Fibroblast of the aortic adventitia (primary cell): Measurements from ENCODE around the gene KATNAL1. TPM values are rescaled to one million over a fixed set of nuclear protein-coding genes. Genes with fewer than 3 reads are reported as not detected.
A peak's percentile ranks its signal among the peaks of the same experiment; 100 is the strongest.

Experiments
- DNase-seq: peaks from one replicate; pipeline ENCODE4 v3.0.0-alpha.2; 2010; ENCODE audit warnings: low read depth
- H3K4me3 ChIP-seq: 2 replicates; pipeline ENCODE4 v1.5.1; 2011; ENCODE audit warnings: low read depth, mild to moderate bottlenecking, control low read depth, low read length, moderate library complexity
- CTCF ChIP-seq: IDR thresholded peaks from 2 replicates; pipeline ENCODE4 v1.5.1; 2011; ENCODE audit warnings: mild to moderate bottlenecking, low read length, control low read depth, inconsistent platforms; ENCODE audit not compliant: insufficient read depth
- total RNA-seq: library from RNA; depleted of rRNA; stranded (reverse); fragments of >200 nt; gene quantifications from 2 replicates; pipeline ENCODE4 v1.2.3, GENCODE V29; 2012; ENCODE audit warnings: low replicate concordance

Gene KATNAL1
- total RNA-seq, 1 donor = 38.7 TPM

GRCh38 chr13:30332456-30333143 is 25.2 kb upstream of the KATNAL1 start:
- TF ChIP-seq CTCF = no peak
- DNase-seq = no peak
- no peak overlapping the region for H3K4me3 ChIP-seq

- TF ChIP-seq CTCF = no peak
- DNase-seq = peak; percentile 22
- H3K4me3 ChIP-seq = no peak overlapping the region
Measured at GRCh38 chr13:30331331-30331771, 24.0 kb upstream of the KATNAL1 start.

GRCh38 chr13:30329009-30329585 is 21.7 kb upstream of the KATNAL1 start:
- DNase-seq = no peak
- no peak for TF ChIP-seq CTCF
- no peak overlapping the region for H3K4me3 ChIP-seq

GRCh38 chr13:30325668-30326067 is 18.3 kb upstream of the KATNAL1 start:
- no peak for DNase-seq
- no peak overlapping the region for H3K4me3 ChIP-seq
- no peak for TF ChIP-seq CTCF

DNA sequence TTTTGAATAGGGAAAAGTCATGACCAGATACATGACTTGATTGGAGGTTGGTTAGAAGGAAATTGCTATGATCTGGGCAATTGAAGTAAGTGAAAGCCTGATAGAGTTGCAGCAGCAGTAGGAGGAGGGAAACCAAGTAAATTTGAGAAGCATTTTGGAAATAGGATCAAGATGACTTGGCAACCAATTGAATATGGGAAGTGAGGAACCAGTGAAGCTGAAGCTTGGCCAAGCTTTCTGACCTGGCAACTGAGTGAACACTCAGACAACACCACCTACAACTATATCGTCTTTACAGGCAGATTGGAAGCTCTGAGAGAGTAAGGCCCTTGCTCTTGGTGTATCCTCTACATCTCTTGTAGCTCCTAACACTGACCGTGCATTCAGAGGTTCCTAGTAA is 16.2 kb upstream of the KATNAL1 start:
- no peak overlapping the region for H3K4me3 ChIP-seq
- no peak for TF ChIP-seq CTCF
- peak; percentile 40 for DNase-seq

- TF ChIP-seq CTCF = no peak
- no peak overlapping the region for H3K4me3 ChIP-seq
- DNase-seq = no peak
Measured at GRCh38 chr13:30322428-30322827, 15.1 kb upstream of the KATNAL1 start.

- no peak for TF ChIP-seq CTCF
- no peak overlapping the region for H3K4me3 ChIP-seq
- no peak for DNase-seq
Measured at GRCh38 chr13:30321256-30321655, 13.9 kb upstream of the KATNAL1 start.
